H1 (cell line): ENCODE results near the gene PURA. TPM values are rescaled to one million over a fixed set of nuclear protein-coding genes. Genes with fewer than 3 reads are reported as not detected.

ENCODE experiments used
- CTCF ChIA-PET: fragments of 300-600 bp; sonication (Branson Sonifier 250); formaldehyde crosslinking; loops from one replicate; lab custom pipeline; 2021; ENCODE audit not compliant: partially characterized antibody; lab: Charles Lee
- POLR2A ChIA-PET: fragments of 300-600 bp; sonication (Branson Sonifier 250); formaldehyde crosslinking; loops from one replicate; lab custom pipeline; 2021; ENCODE audit warnings: inconsistent platforms; ENCODE audit not compliant: partially characterized antibody; lab: Charles Lee
- DNase-seq, 2 experiments: peaks; one replicate each; pipeline versions ENCODE4 v3.0.0 to v3.0.0-alpha.2; 2010 to 2022; ENCODE audit warnings: low spot score in 2 of 2, low read depth in 1 of 2, mixed read lengths in 1 of 2
- FAIRE-seq: peaks from 2 replicates; lab custom pipeline; 2011; peaks lifted over from hg19 to GRCh38; lab: Jason Lieb, UNC
- H2AFZ ChIP-seq: 2 replicates; pipeline ENCODE4 v1.8.1; 2012; ENCODE audit warnings: low read length, inconsistent platforms
- H2AK5ac ChIP-seq: 2 replicates; pipeline ENCODE4 v1.6.1; 2013; ENCODE audit warnings: low read depth, low read length
- H2BK120ac ChIP-seq: replicated peaks from 2 replicates; pipeline ENCODE3; 2013; ENCODE audit warnings: low read depth, low read length, inconsistent platforms
- H2BK12ac ChIP-seq: 2 replicates; pipeline ENCODE4 v1.6.1; 2013; ENCODE audit warnings: low read depth, low read length
- H2BK15ac ChIP-seq: 2 replicates; pipeline ENCODE4 v1.6.1; 2013; ENCODE audit warnings: low read length
- H2BK20ac ChIP-seq: 2 replicates; pipeline ENCODE4 v1.6.1; 2013; ENCODE audit warnings: low read length
- H2BK5ac ChIP-seq: 2 replicates; pipeline ENCODE4 v1.6.1; 2013; ENCODE audit warnings: low read depth, low read length
- H3K14ac ChIP-seq: 2 replicates; pipeline ENCODE4 v1.6.1; 2013; ENCODE audit warnings: inconsistent platforms; ENCODE audit not compliant: insufficient read length
- H3K18ac ChIP-seq: 2 replicates; pipeline ENCODE4 v1.6.1; 2013; ENCODE audit warnings: low read length; ENCODE audit errors: extremely low read depth
- H3K23ac ChIP-seq: 2 replicates; pipeline ENCODE4 v1.6.1; 2013; ENCODE audit warnings: inconsistent platforms; ENCODE audit not compliant: insufficient read length
- H3K23me2 ChIP-seq: 2 replicates; pipeline ENCODE4 v1.6.1; 2013; ENCODE audit warnings: low read depth, low read length
- H3K27ac ChIP-seq: 2 replicates; pipeline ENCODE4 v1.6.1; 2011; ENCODE audit warnings: low read depth, low read length, inconsistent platforms
- H3K27me3 ChIP-seq, 4 experiments: replicated peaks in 1 of 4; 1 replicate in 1 of 4; 2 replicates in 3 of 4; pipeline versions ENCODE4 v1.6.1 to v1.8.1; 2011 to 2013; ENCODE audit warnings: low read length in 3 of 4, mild to moderate bottlenecking in 3 of 4, inconsistent platforms in 2 of 4, mixed read lengths in 2 of 4, moderate library complexity in 1 of 4; ENCODE audit not compliant: control insufficient read depth in 3 of 4, insufficient read depth in 3 of 4; ENCODE audit errors: extremely low read depth in 1 of 4
- H3K36me3 ChIP-seq, 4 experiments: 2 replicates each; pipeline versions ENCODE4 v1.6.1 to v1.8.1; 2011 to 2013; ENCODE audit warnings: mild to moderate bottlenecking in 4 of 4, low read length in 3 of 4, moderate library complexity in 2 of 4, control low read depth in 1 of 4, inconsistent platforms in 1 of 4; ENCODE audit not compliant: insufficient read depth in 4 of 4, control insufficient read depth in 2 of 4
- H3K4ac ChIP-seq: replicated peaks from 2 replicates; pipeline ENCODE3; 2013; ENCODE audit warnings: low read length, low read depth, mixed read lengths, inconsistent platforms; ENCODE audit not compliant: insufficient read length
- H3K4me1 ChIP-seq, 4 experiments: replicated peaks in 1 of 4; 1 replicate in 1 of 4; 2 replicates in 3 of 4; pipeline versions ENCODE4 v1.6.1 to v1.8.1; 2011 to 2013; ENCODE audit warnings: low read length in 3 of 4, inconsistent platforms in 2 of 4, mixed read lengths in 1 of 4; ENCODE audit not compliant: insufficient read depth in 4 of 4, control insufficient read depth in 3 of 4
- H3K4me2 ChIP-seq, 2 experiments: 2 replicates each; pipeline versions ENCODE4 v1.6.1 to v1.8.1; 2011 to 2013; ENCODE audit warnings: low read depth in 2 of 2, low read length in 2 of 2, control low read depth in 1 of 2, inconsistent platforms in 1 of 2, mild to moderate bottlenecking in 1 of 2; ENCODE audit not compliant: insufficient read depth in 1 of 2
- H3K4me3 ChIP-seq, 4 experiments: fragments of 200-600, 300-600 bp in 1 of 4; sonication (generic), shearing (Covaris generic), sonication (Bioruptor Twin) in 1 of 4; 2 replicates each; pipeline versions ENCODE4 v1.5.1 to v1.8.1; 2011 to 2016; ENCODE audit warnings: low read length in 4 of 4, low read depth in 3 of 4, control low read depth in 2 of 4, inconsistent platforms in 2 of 4, mild to moderate bottlenecking in 2 of 4, mixed read lengths in 1 of 4, moderate library complexity in 1 of 4; ENCODE audit not compliant: insufficient read depth in 2 of 4; ENCODE audit errors: extremely low read depth in 1 of 4
- H3K56ac ChIP-seq: replicated peaks from 2 replicates; pipeline ENCODE3; 2013; ENCODE audit warnings: low read depth, mild to moderate bottlenecking, mixed read lengths, low read length, inconsistent platforms; ENCODE audit not compliant: insufficient read length
- H3K79me1 ChIP-seq: 2 replicates; pipeline ENCODE4 v1.6.1; 2013; ENCODE audit warnings: low read depth, low read length, control low read depth
- H3K79me2 ChIP-seq, 2 experiments: 2 replicates each; pipeline versions ENCODE4 v1.6.1 to v1.8.1; 2012 to 2013; ENCODE audit warnings: low read length in 2 of 2, mild to moderate bottlenecking in 2 of 2, inconsistent platforms in 1 of 2; ENCODE audit not compliant: insufficient read depth in 2 of 2, control insufficient read depth in 1 of 2
- H3K9ac ChIP-seq, 4 experiments: replicated peaks in 1 of 4; 1 replicate in 1 of 4; 2 replicates in 3 of 4; pipeline versions ENCODE4 v1.6.1 to v1.8.1; 2011 to 2013; ENCODE audit warnings: low read depth in 3 of 4, low read length in 3 of 4, control low read depth in 2 of 4, mild to moderate bottlenecking in 2 of 4, moderate library complexity in 2 of 4, inconsistent platforms in 1 of 4; ENCODE audit errors: extremely low read depth in 1 of 4
- H3K9me3 ChIP-seq, 2 experiments: 2 replicates each; pipeline versions ENCODE4 v1.6.1 to v1.8.1; 2012 to 2013; ENCODE audit warnings: mild to moderate bottlenecking in 2 of 2, moderate library complexity in 2 of 2, control low read depth in 1 of 2, inconsistent platforms in 1 of 2, low read depth in 1 of 2, low read length in 1 of 2, mixed read lengths in 1 of 2; ENCODE audit not compliant: insufficient read depth in 2 of 2
- H4K20me1 ChIP-seq, 2 experiments: replicated peaks in 1 of 2; 2 replicates each; pipeline versions ENCODE3 to v1.8.1; 2011 to 2013; ENCODE audit warnings: inconsistent platforms in 2 of 2, low read length in 2 of 2, mild to moderate bottlenecking in 1 of 2; ENCODE audit not compliant: insufficient read depth in 2 of 2, control insufficient read depth in 1 of 2
- H4K5ac ChIP-seq: 2 replicates; pipeline ENCODE4 v1.6.1; 2013; ENCODE audit warnings: low read length, low read depth, mixed read lengths, inconsistent platforms; ENCODE audit not compliant: insufficient read length
- H4K8ac ChIP-seq: 2 replicates; pipeline ENCODE4 v1.8.0; 2013; ENCODE audit warnings: mild to moderate bottlenecking, moderate library complexity, low read length, inconsistent platforms; ENCODE audit not compliant: insufficient read depth; ENCODE audit errors: extremely low read depth
- H4K91ac ChIP-seq: replicated peaks from 2 replicates; pipeline ENCODE3; 2013; ENCODE audit warnings: low read length, mixed read lengths, inconsistent platforms; ENCODE audit not compliant: insufficient read length
- ASH2L ChIP-seq: fragments of 200-600, 300-600 bp; sonication (generic); IDR thresholded peaks from one replicate; pipeline ENCODE4 v1.7.1; 2017; ENCODE audit warnings: low read length
- BACH1 ChIP-seq: IDR thresholded peaks from 2 replicates; pipeline ENCODE4 v1.6.1; 2012; ENCODE audit warnings: low read length, improper control_type of control experiment
- BRCA1 ChIP-seq: IDR thresholded peaks from 2 replicates; pipeline ENCODE4 v1.6.1; 2012; ENCODE audit warnings: low read depth, low read length, improper control_type of control experiment
- CTCF ChIP-seq, 3 experiments: IDR thresholded peaks; 1 replicate in 2 of 3; 2 replicates in 1 of 3; pipeline versions ENCODE4 v1.5.1 to v1.6.1; 2011; ENCODE audit warnings: low read length in 3 of 3, mild to moderate bottlenecking in 3 of 3, inconsistent platforms in 2 of 3, low read depth in 1 of 3, moderate library complexity in 1 of 3; ENCODE audit not compliant: insufficient read depth in 1 of 3; ENCODE audit errors: control extremely low read depth in 1 of 3
- E2F6 ChIP-seq: IDR thresholded peaks from 2 replicates; pipeline ENCODE4 v1.6.1; 2012; ENCODE audit warnings: inconsistent platforms
- POU5F1 ChIP-seq: IDR thresholded peaks from 2 replicates; pipeline ENCODE4 v1.6.1; 2011; ENCODE audit warnings: low read depth, mild to moderate bottlenecking, low read length, moderate library complexity
- RAD21 ChIP-seq, 2 experiments: IDR thresholded peaks in 1 of 2; conservative IDR thresholded peaks in 1 of 2; 2 replicates each; pipeline ENCODE4 v1.6.1; 2011; ENCODE audit warnings: low read depth in 2 of 2, low read length in 2 of 2, improper control_type of control experiment in 1 of 2, inconsistent platforms in 1 of 2, mild to moderate bottlenecking in 1 of 2, moderate library complexity in 1 of 2
- RXRA ChIP-seq: IDR thresholded peaks from 2 replicates; pipeline ENCODE4 v1.6.1; 2011; ENCODE audit warnings: low read depth, mild to moderate bottlenecking, low read length, moderate library complexity; ENCODE audit not compliant: insufficient read depth
- SIN3A ChIP-seq, 2 experiments: IDR thresholded peaks in 1 of 2; conservative IDR thresholded peaks in 1 of 2; 2 replicates each; pipeline ENCODE4 v1.6.1; 2011 to 2012; ENCODE audit warnings: low read length in 2 of 2, improper control_type of control experiment in 1 of 2, low read depth in 1 of 2, mild to moderate bottlenecking in 1 of 2
- TAF1 ChIP-seq: IDR thresholded peaks from 2 replicates; pipeline ENCODE4 v1.6.1; 2011; ENCODE audit warnings: mild to moderate bottlenecking, low read depth, low read length
- TAF7 ChIP-seq: optimal IDR thresholded peaks from 2 replicates; pipeline ENCODE3; 2011; ENCODE audit warnings: low read depth, mild to moderate bottlenecking, inconsistent platforms, low read length, moderate library complexity, borderline replicate concordance
- polyA plus RNA-seq, 7 experiments: library from polyadenylated mRNA; depleted of rRNA in 3 of 7; stranded (reverse) in 5 of 7; unstranded in 2 of 7; fragments of >200 nt in 5 of 7; fragments of 200-250 nt in 2 of 7; gene quantifications; 1 replicate in 5 of 7; 2 replicates in 1 of 7; 4 replicates in 1 of 7; pipeline versions ENCODE4 v1.2.1 to v1.2.3, GENCODE V29; 2011 to 2013; ENCODE audit warnings: missing spikeins in 2 of 7, mixed read lengths in 2 of 7
- total RNA-seq: library from RNA; stranded (reverse); fragmentation: NEBNext Ultra II Directional; extraction: Animal tissue kit (Norgen Biotek cat#: 25700); gene quantifications from 2 replicates; pipeline ENCODE4 v1.2.1, GENCODE V29; 2021

The PURA gene
- total and polyA plus RNA-seq, 2 of the 8 experiments (the other 6 are each of a cell fraction or from before 2014, with no cell fraction given): 0.98 to 2.1 TPM

GRCh38 chr5:140141241-140141640 is 27.3 kb downstream of the PURA start:
- Histone ChIP-seq H2BK15ac (no peak overlapping the region), H3K23me2 (peaks cover 4% of the 10 kb centered on the region; the same call in 1 of the 2 replicates), H3K18ac (no peak overlapping the region), H4K20me1 (peaks cover 0 to 7% of the 10 kb centered on the region in 2 experiments), H4K91ac (no peak overlapping the region), H2BK120ac (no peak overlapping the region), H3K4me3 (no peak overlapping the region), H2BK5ac (no peak overlapping the region), H3K27me3 (peaks cover 13 to 21% (median 15%) of the 10 kb centered on the region in 4 experiments), H3K36me3 (no peaks in the 10 kb centered on the region), H2AFZ (no peak overlapping the region), H3K4me2 (no peak overlapping the region), H4K8ac (no peak overlapping the region), H3K79me2 (no peaks in the 10 kb centered on the region), H3K4me1 (peaks cover 0 to 6% (median 0%) of the 10 kb centered on the region in 4 experiments; a peak in 1 of 7 replicates), H3K23ac (no peak overlapping the region), H3K56ac (no peak overlapping the region), H4K5ac (no peak overlapping the region), H3K9me3 (no peaks in the 10 kb centered on the region), H3K4ac (no peak overlapping the region), H3K9ac (no peak overlapping the region), H3K14ac (no peak overlapping the region), H2AK5ac (no peak overlapping the region), H3K27ac (no peak overlapping the region), H2BK20ac (no peak overlapping the region), H3K79me1 (no peaks in the 10 kb centered on the region), H2BK12ac (no peak overlapping the region)
- ChIA-PET CTCF (interaction anchor here (0.6 to 9.9 kb wide), 6 partner anchors 6 to 278 kb away, joined by 3 to 118 read pairs (median 50); partner anchors contain the start of gene PURA), POLR2A (no interaction called here)
- DNase-seq (no peak), FAIRE-seq (peak; percentile 7)
- no peak for TF ChIP-seq TAF1
- no peak for TF ChIP-seq RAD21 (IDR thresholded peaks at IDR 0.05 in 1 of 2, conservative IDR thresholded peaks at IDR 0.05 in 1 of 2; ENCODE audit: low read depth in 2 of 2, low read length in 2 of 2)
- no peak for TF ChIP-seq BACH1
- no peak for TF ChIP-seq CTCF (IDR thresholded peaks at IDR 0.05; ENCODE audit: control extremely low read depth in 1 of 3, insufficient read depth in 1 of 3, low read depth in 1 of 3, low read length in 3 of 3)
- no peak for TF ChIP-seq BRCA1
- TF ChIP-seq E2F6: no peak
- no peak for TF ChIP-seq SIN3A (conservative IDR thresholded peaks at IDR 0.05 in 1 of 2, IDR thresholded peaks at IDR 0.05 in 1 of 2; ENCODE audit: low read depth in 1 of 2, low read length in 2 of 2)
- TF ChIP-seq RXRA: no peak
- no peak for TF ChIP-seq POU5F1
- TF ChIP-seq TAF7: no peak
- TF ChIP-seq ASH2L: no peak
